ENCODE data around the gene MARCKSL1. TPM values are rescaled to one million over a fixed set of nuclear protein-coding genes. Genes with fewer than 3 reads are reported as not detected.

The MARCKSL1 gene
- total and polyA plus RNA-seq, 4 donors = 13.0 to 29.5 (median 18.4) TPM

DNA sequence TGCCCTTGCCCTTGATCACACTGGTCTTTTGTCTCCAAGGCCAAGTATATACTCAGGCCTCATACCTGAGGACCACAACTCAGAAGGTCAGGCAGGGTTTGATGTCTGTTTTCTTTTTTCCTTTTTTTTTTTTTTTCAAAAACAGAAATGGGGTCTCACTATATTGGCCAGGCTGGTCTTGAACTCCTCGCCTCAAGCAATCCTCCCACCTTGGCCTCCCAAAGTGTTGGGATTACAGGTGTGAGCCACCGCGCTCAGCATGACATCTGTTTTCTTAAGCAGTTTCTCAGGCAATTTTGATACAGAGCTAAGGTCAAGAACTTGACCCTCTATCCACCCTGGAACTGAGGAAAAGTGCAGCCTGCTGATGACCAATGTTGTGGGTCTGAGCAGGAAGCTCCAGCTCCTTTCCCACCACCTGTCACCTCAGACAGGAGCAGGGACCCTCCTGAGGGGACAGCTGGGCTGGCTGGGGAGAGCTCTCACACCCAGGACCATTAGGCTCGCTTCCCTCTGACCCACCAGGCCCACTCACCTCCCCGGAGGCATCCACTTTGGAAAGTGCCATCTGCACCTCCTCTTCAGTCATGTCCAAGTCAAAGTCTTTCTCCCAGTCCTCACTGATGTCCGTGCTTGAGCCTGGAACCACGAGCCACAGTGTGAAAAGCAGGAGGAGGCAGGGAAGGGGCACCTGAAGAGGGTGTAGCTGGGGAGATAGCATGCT lies 32.0 kb upstream of the MARCKSL1 start:
- Histone ChIP-seq H3K4me3 (ENCODE audit: low read depth in 1 of 3, low read length in 3 of 3) (no peak overlapping the region), H3K27me3 (ENCODE audit: control insufficient read depth in 4 of 4, insufficient read depth in 4 of 4, low read length in 3 of 4) (no peaks in the 10 kb centered on the region), H3K9ac (ENCODE audit: low read depth in 1 of 2, low read length in 2 of 2) (no peak overlapping the region), H3K27ac (ENCODE audit: low read depth in 1 of 2, low read length in 2 of 2) (no peak overlapping the region), H3K36me3 (ENCODE audit: control insufficient read depth in 4 of 4, insufficient read depth in 3 of 4, low read depth in 1 of 4, low read length in 3 of 4) (peaks cover 12 to 65% (median 49%) of the 10 kb centered on the region in 4 donors), H3K9me3 (ENCODE audit: control insufficient read depth in 4 of 4, low read length in 3 of 4) (no peaks in the 10 kb centered on the region), H3K4me1 (ENCODE audit: control insufficient read depth in 4 of 4, insufficient read depth in 4 of 4, low read length in 3 of 4) (no peaks in the 10 kb centered on the region)
- TF ChIP-seq NR2F2 (IDR thresholded peaks at IDR 0.05) (no peak), RXRA (IDR thresholded peaks at IDR 0.05) (no peak), YY1 (IDR thresholded peaks at IDR 0.05) (no peak), RAD21 (IDR thresholded peaks at IDR 0.05) (no peak), TAF1 (conservative IDR thresholded peaks at IDR 0.05) (no peak), GABPA (IDR thresholded peaks at IDR 0.05 in 1 of 2, conservative IDR thresholded peaks at IDR 0.05 in 1 of 2) (no peak), FOXA1 (IDR thresholded peaks at IDR 0.05) (no peak), SP1 (IDR thresholded peaks at IDR 0.05) (no peak), JUND (IDR thresholded peaks at IDR 0.05) (no peak), HNF4G (IDR thresholded peaks at IDR 0.05) (no peak), HNF4A (conservative IDR thresholded peaks at IDR 0.05) (no peak), FOXA2 (IDR thresholded peaks at IDR 0.05) (no peak), EGR1 (IDR thresholded peaks at IDR 0.05; ENCODE audit: low read depth in 2 of 2) (no peak)
- TF ChIP-seq, protein P1, sequence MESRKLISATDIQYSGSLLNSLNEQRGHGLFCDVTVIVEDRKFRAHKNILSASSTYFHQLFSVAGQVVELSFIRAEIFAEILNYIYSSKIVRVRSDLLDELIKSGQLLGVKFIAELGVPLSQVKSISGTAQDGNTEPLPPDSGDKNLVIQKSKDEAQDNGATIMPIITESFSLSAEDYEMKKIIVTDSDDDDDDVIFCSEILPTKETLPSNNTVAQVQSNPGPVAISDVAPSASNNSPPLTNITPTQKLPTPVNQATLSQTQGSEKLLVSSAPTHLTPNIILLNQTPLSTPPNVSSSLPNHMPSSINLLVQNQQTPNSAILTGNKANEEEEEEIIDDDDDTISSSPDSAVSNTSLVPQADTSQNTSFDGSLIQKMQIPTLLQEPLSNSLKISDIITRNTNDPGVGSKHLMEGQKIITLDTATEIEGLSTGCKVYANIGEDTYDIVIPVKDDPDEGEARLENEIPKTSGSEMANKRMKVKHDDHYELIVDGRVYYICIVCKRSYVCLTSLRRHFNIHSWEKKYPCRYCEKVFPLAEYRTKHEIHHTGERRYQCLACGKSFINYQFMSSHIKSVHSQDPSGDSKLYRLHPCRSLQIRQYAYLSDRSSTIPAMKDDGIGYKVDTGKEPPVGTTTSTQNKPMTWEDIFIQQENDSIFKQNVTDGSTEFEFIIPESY (IDR thresholded peaks at IDR 0.05) = no peak
- TF ChIP-seq, protein P2, sequence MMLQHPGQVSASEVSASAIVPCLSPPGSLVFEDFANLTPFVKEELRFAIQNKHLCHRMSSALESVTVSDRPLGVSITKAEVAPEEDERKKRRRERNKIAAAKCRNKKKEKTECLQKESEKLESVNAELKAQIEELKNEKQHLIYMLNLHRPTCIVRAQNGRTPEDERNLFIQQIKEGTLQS (IDR thresholded peaks at IDR 0.05) = no peak
- TF ChIP-seq, protein P3, sequence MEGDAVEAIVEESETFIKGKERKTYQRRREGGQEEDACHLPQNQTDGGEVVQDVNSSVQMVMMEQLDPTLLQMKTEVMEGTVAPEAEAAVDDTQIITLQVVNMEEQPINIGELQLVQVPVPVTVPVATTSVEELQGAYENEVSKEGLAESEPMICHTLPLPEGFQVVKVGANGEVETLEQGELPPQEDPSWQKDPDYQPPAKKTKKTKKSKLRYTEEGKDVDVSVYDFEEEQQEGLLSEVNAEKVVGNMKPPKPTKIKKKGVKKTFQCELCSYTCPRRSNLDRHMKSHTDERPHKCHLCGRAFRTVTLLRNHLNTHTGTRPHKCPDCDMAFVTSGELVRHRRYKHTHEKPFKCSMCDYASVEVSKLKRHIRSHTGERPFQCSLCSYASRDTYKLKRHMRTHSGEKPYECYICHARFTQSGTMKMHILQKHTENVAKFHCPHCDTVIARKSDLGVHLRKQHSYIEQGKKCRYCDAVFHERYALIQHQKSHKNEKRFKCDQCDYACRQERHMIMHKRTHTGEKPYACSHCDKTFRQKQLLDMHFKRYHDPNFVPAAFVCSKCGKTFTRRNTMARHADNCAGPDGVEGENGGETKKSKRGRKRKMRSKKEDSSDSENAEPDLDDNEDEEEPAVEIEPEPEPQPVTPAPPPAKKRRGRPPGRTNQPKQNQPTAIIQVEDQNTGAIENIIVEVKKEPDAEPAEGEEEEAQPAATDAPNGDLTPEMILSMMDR (IDR thresholded peaks at IDR 0.05; ENCODE audit: low read depth, low read length, missing input control) = no peak
- TF ChIP-seq, protein P4, sequence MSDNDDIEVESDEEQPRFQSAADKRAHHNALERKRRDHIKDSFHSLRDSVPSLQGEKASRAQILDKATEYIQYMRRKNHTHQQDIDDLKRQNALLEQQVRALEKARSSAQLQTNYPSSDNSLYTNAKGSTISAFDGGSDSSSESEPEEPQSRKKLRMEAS (IDR thresholded peaks at IDR 0.05) = no peak
- no peak for DNase-seq (ENCODE audit: low spot score)
- WGBS = 95% methylated on average over 7 of the region's 7 CpGs

DNA sequence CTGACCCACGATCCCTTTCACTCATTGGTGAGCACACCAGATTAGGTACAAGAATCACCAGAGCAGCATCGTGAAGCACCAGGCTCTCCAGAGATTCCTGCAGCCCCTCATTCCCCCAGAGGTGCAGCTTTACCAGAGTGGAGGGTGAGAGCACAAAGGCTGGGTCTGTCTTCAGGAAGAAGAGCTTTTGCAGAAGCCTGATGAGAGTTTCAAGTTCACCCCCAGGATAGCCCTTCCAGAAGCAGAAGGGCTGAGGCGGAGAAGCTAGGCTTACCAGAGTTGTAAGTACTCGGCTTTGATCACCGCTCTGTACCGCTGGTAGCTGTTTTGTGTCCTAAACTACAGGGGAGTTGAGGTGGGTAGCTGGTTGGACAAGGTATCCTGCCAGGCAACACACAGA lies 29.4 kb upstream of the MARCKSL1 start:
- H3K4me1 ChIP-seq (ENCODE audit: control insufficient read depth in 4 of 4, insufficient read depth in 4 of 4, low read length in 3 of 4) = peaks cover 5 to 10% (median 9%) of the 10 kb centered on the region in 4 donors
- H3K27ac ChIP-seq (ENCODE audit: low read depth in 1 of 2, low read length in 2 of 2) = no peak overlapping the region
- no peak overlapping the region for H3K9ac ChIP-seq (ENCODE audit: low read depth in 1 of 2, low read length in 2 of 2)
- H3K27me3 ChIP-seq (ENCODE audit: control insufficient read depth in 4 of 4, insufficient read depth in 4 of 4, low read length in 3 of 4) = no peaks in the 10 kb centered on the region
- no peaks in the 10 kb centered on the region for H3K9me3 ChIP-seq (ENCODE audit: control insufficient read depth in 4 of 4, low read length in 3 of 4)
- no peak for DNase-seq (ENCODE audit: low spot score)
- no peak for TF ChIP-seq NR2F2 (IDR thresholded peaks at IDR 0.05)
- no peak for TF ChIP-seq FOXA1 (IDR thresholded peaks at IDR 0.05)
- TF ChIP-seq, protein P5, sequence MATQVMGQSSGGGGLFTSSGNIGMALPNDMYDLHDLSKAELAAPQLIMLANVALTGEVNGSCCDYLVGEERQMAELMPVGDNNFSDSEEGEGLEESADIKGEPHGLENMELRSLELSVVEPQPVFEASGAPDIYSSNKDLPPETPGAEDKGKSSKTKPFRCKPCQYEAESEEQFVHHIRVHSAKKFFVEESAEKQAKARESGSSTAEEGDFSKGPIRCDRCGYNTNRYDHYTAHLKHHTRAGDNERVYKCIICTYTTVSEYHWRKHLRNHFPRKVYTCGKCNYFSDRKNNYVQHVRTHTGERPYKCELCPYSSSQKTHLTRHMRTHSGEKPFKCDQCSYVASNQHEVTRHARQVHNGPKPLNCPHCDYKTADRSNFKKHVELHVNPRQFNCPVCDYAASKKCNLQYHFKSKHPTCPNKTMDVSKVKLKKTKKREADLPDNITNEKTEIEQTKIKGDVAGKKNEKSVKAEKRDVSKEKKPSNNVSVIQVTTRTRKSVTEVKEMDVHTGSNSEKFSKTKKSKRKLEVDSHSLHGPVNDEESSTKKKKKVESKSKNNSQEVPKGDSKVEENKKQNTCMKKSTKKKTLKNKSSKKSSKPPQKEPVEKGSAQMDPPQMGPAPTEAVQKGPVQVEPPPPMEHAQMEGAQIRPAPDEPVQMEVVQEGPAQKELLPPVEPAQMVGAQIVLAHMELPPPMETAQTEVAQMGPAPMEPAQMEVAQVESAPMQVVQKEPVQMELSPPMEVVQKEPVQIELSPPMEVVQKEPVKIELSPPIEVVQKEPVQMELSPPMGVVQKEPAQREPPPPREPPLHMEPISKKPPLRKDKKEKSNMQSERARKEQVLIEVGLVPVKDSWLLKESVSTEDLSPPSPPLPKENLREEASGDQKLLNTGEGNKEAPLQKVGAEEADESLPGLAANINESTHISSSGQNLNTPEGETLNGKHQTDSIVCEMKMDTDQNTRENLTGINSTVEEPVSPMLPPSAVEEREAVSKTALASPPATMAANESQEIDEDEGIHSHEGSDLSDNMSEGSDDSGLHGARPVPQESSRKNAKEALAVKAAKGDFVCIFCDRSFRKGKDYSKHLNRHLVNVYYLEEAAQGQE (IDR thresholded peaks at IDR 0.05) = no peak
- TF ChIP-seq YY1 (IDR thresholded peaks at IDR 0.05) = no peak
- no peak for TF ChIP-seq SP1 (IDR thresholded peaks at IDR 0.05)
- TF ChIP-seq, protein P2 (IDR thresholded peaks at IDR 0.05) = no peak
- WGBS = 93% methylated on average over 6 of the region's 6 CpGs
- H3K4me3 ChIP-seq (ENCODE audit: low read depth in 1 of 3, low read length in 3 of 3) = no peak overlapping the region
- H3K36me3 ChIP-seq (ENCODE audit: control insufficient read depth in 4 of 4, insufficient read depth in 3 of 4, low read depth in 1 of 4, low read length in 3 of 4) = peaks cover 10 to 46% (median 36%) of the 10 kb centered on the region in 4 donors

Measured in liver (tissue), 9 donors.